GM12878 (cell line): Measurements from ENCODE around the gene SCTR. TPM values are rescaled to one million over a fixed set of nuclear protein-coding genes. Genes with fewer than 3 reads are reported as not detected.

Source experiments
- ATAC-seq: fragments of 200-7000 bp; cut with Tn5 transposase; 3 replicates; pipeline ENCODE4 v1.9.1; 2020; ENCODE audit warnings: mild to moderate bottlenecking, moderate library complexity
- BruUV-seq: library from RNA; stranded (reverse); fragments of 400-500 nt; replicated peaks from 2 replicates; lab custom pipeline; 2021; lab: Mats Ljungman, UMichigan
- CTCF ChIA-PET: fragments of 300-600 bp; sonication (Branson Sonifier 250); formaldehyde crosslinking; extraction: SDS; loops from one replicate; lab custom pipeline; 2021; ENCODE audit warnings: inconsistent platforms; lab: Yijun Ruan, JAX
- POLR2A ChIA-PET: fragments of 350-600 bp; formaldehyde crosslinking; extraction: SDS; loops from one replicate; lab custom pipeline; 2021; ENCODE audit warnings: inconsistent platforms; lab: Charles Lee
- RAD21 ChIA-PET: fragments of 300-600 bp; sonication (Branson Sonifier 250); formaldehyde crosslinking; loops from one replicate; lab custom pipeline; 2023; ENCODE audit warnings: antibody characterized with exemption; ENCODE audit not compliant: unreplicated experiment; lab: Charles Lee
- SMC1A ChIA-PET: fragments of 300-600 bp; sonication (Branson Sonifier 250); formaldehyde crosslinking; loops from one replicate; lab custom pipeline; 2023; ENCODE audit not compliant: unreplicated experiment, uncharacterized antibody; lab: Charles Lee
- DNase-seq: peaks from one replicate; pipeline ENCODE4 v3.0.0-alpha.2; 2011; ENCODE audit warnings: low read depth, low spot score
- FAIRE-seq: peaks from 3 replicates; lab custom pipeline; 2011; peaks lifted over from hg19 to GRCh38; lab: Jason Lieb, UNC
- H2AFZ ChIP-seq: 2 replicates; pipeline ENCODE4 v1.6.0; 2011; ENCODE audit warnings: low read depth, low read length, control low read depth; ENCODE audit not compliant: control insufficient read depth
- H3K27ac ChIP-seq: 2 replicates; pipeline ENCODE4 v1.5.1; 2011; ENCODE audit warnings: control low read depth; ENCODE audit not compliant: control insufficient read depth, insufficient read depth
- H3K27me3 ChIP-seq, 2 experiments: replicated peaks in 1 of 2; 2 replicates each; pipeline versions ENCODE4 v1.6.0 to v1.6.1; 2011; ENCODE audit warnings: low read length in 1 of 2; ENCODE audit not compliant: control insufficient read depth in 2 of 2, insufficient read depth in 2 of 2
- H3K36me3 ChIP-seq, 2 experiments: 2 replicates each; pipeline ENCODE4 v1.5.1; 2011; ENCODE audit warnings: low read length in 1 of 2; ENCODE audit not compliant: control insufficient read depth in 2 of 2, insufficient read depth in 2 of 2
- H3K4me1 ChIP-seq: 2 replicates; pipeline ENCODE4 v1.6.1; 2011; ENCODE audit warnings: mild to moderate bottlenecking, low read length, moderate library complexity, mixed read lengths; ENCODE audit not compliant: control insufficient read depth, insufficient read depth
- H3K4me2 ChIP-seq: 2 replicates; pipeline ENCODE4 v1.6.0; 2011; ENCODE audit warnings: control low read depth; ENCODE audit not compliant: control insufficient read depth, insufficient read depth
- H3K4me3 ChIP-seq: fragments of 200-600 bp; sonication (generic); 2 replicates; pipeline ENCODE4 v1.5.1; 2016
- H3K79me2 ChIP-seq: 2 replicates; pipeline ENCODE4 v1.6.0; 2011; ENCODE audit warnings: low read length; ENCODE audit not compliant: control insufficient read depth, insufficient read depth
- H3K9ac ChIP-seq: 2 replicates; pipeline ENCODE4 v1.8.0; 2011; ENCODE audit warnings: low read length, control low read depth, mixed read lengths; ENCODE audit not compliant: control insufficient read depth, insufficient read depth
- H3K9me3 ChIP-seq: replicated peaks from 3 replicates; pipeline ENCODE4 v1.5.1; 2011; ENCODE audit warnings: mild to moderate bottlenecking, low read length; ENCODE audit not compliant: control insufficient read depth, insufficient read depth
- H4K20me1 ChIP-seq: 2 replicates; pipeline ENCODE4 v1.6.0; 2011; ENCODE audit not compliant: control insufficient read depth, insufficient read depth
- CBX3 ChIP-seq: fragments of 200-600 bp; sonication (generic); IDR thresholded peaks from 2 replicates; pipeline ENCODE4 v1.6.1; 2016; ENCODE audit warnings: low read depth, borderline replicate concordance
- IRF5 ChIP-seq: fragments of 450-650 bp; IDR thresholded peaks from 2 replicates; pipeline ENCODE4 v1.6.1; 2017; ENCODE audit warnings: borderline replicate concordance
- JUND ChIP-seq: IDR thresholded peaks from 2 replicates; pipeline ENCODE4 v1.6.1; 2012; ENCODE audit warnings: low read depth, mild to moderate bottlenecking, low read length, improper control_type of control experiment, moderate library complexity
- MAX ChIP-seq: IDR thresholded peaks from 2 replicates; pipeline ENCODE4 v1.6.1; 2012; ENCODE audit warnings: low read depth, low read length, improper control_type of control experiment
- MTA3 ChIP-seq: IDR thresholded peaks from 2 replicates; pipeline ENCODE4 v1.6.1; 2012; ENCODE audit warnings: low read length, inconsistent platforms, borderline replicate concordance
- NR2F1 ChIP-seq: fragments of 450-650 bp; conservative IDR thresholded peaks from 2 replicates; pipeline ENCODE4 v1.6.1; 2017; ENCODE audit warnings: mild to moderate bottlenecking
- PKNOX1 ChIP-seq: fragments of 450-650 bp; IDR thresholded peaks from 2 replicates; pipeline ENCODE4 v1.6.1; 2016; ENCODE audit warnings: mild to moderate bottlenecking
- RBBP5 ChIP-seq: fragments of 200-600 bp; sonication (generic); conservative IDR thresholded peaks from 2 replicates; pipeline ENCODE4 v1.6.1; 2016
- RFX5 ChIP-seq: IDR thresholded peaks from 2 replicates; pipeline ENCODE4 v1.6.1; 2011; ENCODE audit warnings: low read depth, low read length, improper control_type of control experiment
- SIN3A ChIP-seq: IDR thresholded peaks from 2 replicates; pipeline ENCODE4 v1.6.1; 2012; ENCODE audit warnings: low read depth, low read length, improper control_type of control experiment
- SMC3 ChIP-seq: IDR thresholded peaks from 2 replicates; pipeline ENCODE4 v1.6.1; 2011; ENCODE audit warnings: low read length, improper control_type of control experiment, borderline replicate concordance
- SP1 ChIP-seq: IDR thresholded peaks from one replicate; pipeline ENCODE4 v1.6.1; 2011; ENCODE audit warnings: low read depth, low read length
- SPI1 ChIP-seq: IDR thresholded peaks from 2 replicates; pipeline ENCODE4 v1.6.1; 2011; ENCODE audit warnings: low read depth, mild to moderate bottlenecking, low read length, moderate library complexity, borderline replicate concordance; ENCODE audit not compliant: insufficient read depth
- SREBF1 ChIP-seq: IDR thresholded peaks from 2 replicates; pipeline ENCODE4 v1.6.1; 2012; ENCODE audit warnings: mild to moderate bottlenecking, low read length
- STAT1 ChIP-seq: fragments of 450-650 bp; conservative IDR thresholded peaks from 2 replicates; pipeline ENCODE4 v1.6.1; 2014; ENCODE audit warnings: antibody characterized with exemption, mild to moderate bottlenecking
- SUZ12 ChIP-seq: fragments of 200-600 bp; sonication (generic); IDR thresholded peaks from one replicate; pipeline ENCODE4 v1.6.1; 2018; ENCODE audit warnings: antibody characterized with exemption, mild to moderate bottlenecking; ENCODE audit not compliant: unreplicated experiment
- TCF7 ChIP-seq: IDR thresholded peaks from 2 replicates; pipeline ENCODE4 v1.6.1; 2014; ENCODE audit warnings: antibody characterized with exemption, borderline replicate concordance
- USF2 ChIP-seq: IDR thresholded peaks from 2 replicates; pipeline ENCODE4 v1.6.1; 2011; ENCODE audit warnings: low read depth, low read length, improper control_type of control experiment, borderline replicate concordance
- ZBTB40 ChIP-seq: fragments of 450-650 bp; IDR thresholded peaks from 2 replicates; pipeline ENCODE4 v1.6.1; 2016; ENCODE audit warnings: mild to moderate bottlenecking, moderate library complexity, borderline replicate concordance
- WGBS: methylation state at CpG from one replicate; pipeline ENCODE4 v1.1.6; 2016; ENCODE audit warnings: low lambda C conversion rate; ENCODE audit not compliant: insufficient replicate concordance, insufficient coverage; ENCODE audit errors: missing lambda C conversion rate; 5-methylcytosine and 5-hydroxymethylcytosine counted together
- in situ Hi-C: fragments of 300-500 bp; cut with MboI; formaldehyde crosslinking; loops from 9 replicates; pipeline ENCODE4 v1.14.3; 2018; ENCODE audit warnings: mixed read lengths
- intact Hi-C: fragments of 100-400 bp; cut with micrococcal nuclease; formaldehyde crosslinking; loops from one replicate; pipeline ENCODE4 v1.14.2; 2022; ENCODE audit not compliant: unreplicated experiment
- polyA plus RNA-seq, 11 experiments: library from polyadenylated mRNA; depleted of rRNA in 4 of 11; unstranded in 6 of 11; stranded (reverse) in 5 of 11; fragments of >200 nt; fragmentation: Nextera tagmentation in 4 of 11; fragmentation: Illumina TruSeq in 1 of 11; extraction: Ambion mirVana in 4 of 11; extraction: Trizol in 1 of 11; gene quantifications; 1 replicate in 1 of 11; 2 replicates in 10 of 11; pipeline versions ENCODE4 v1.2.1 to v1.2.3, GENCODE V29; 2011 to 2016; ENCODE audit warnings: inconsistent platforms in 2 of 11, missing spikeins in 2 of 11, low read depth in 1 of 11
- total RNA-seq, 4 experiments: library from RNA; depleted of rRNA in 3 of 4; stranded (reverse); fragments of >200 nt in 3 of 4; fragmentation: Illumina TruSeq in 1 of 4; extraction: Trizol in 1 of 4; gene quantifications; 2 replicates each; pipeline versions ENCODE4 v1.2.1 to v1.2.3, GENCODE V29; 2013 to 2021

Gene SCTR
- total and polyA plus RNA-seq, 10 of the 15 experiments (the other 5 are each of a cell fraction or from before 2014, with no cell fraction given), result 0.26 TPM; not detected in 9

GRCh38 chr2:119523383-119523951 lies 816 bp downstream of the SCTR start:
- CTCF ChIA-PET, result no interaction called here
- DNase-seq (no peak), ATAC-seq (no peak), FAIRE-seq (no peak)
- intact Hi-C loops, result no loop called here
- H3K4me1 ChIP-seq, result no peaks in the 10 kb centered on the region; the same call in 1 of the 2 replicates
- no peak overlapping the region for H3K4me2 ChIP-seq
- H3K9ac ChIP-seq, result no peak overlapping the region
- no peak overlapping the region for H2AFZ ChIP-seq
- peaks cover 3 to 7% of the 10 kb centered on the region in 2 experiments; a peak in 2 of 4 replicates for H3K27me3 ChIP-seq
- H4K20me1 ChIP-seq, result no peaks in the 10 kb centered on the region
- in situ Hi-C loops, result no loop called here
- SMC1A ChIA-PET, result no interaction called here
- H3K27ac ChIP-seq, result no peak overlapping the region
- H3K4me3 ChIP-seq, result no peak overlapping the region
- POLR2A ChIA-PET, result no interaction called here
- BruUV-seq, result no TSS peak
- RAD21 ChIA-PET, result no interaction called here
- 22% methylated on average over 10 of the region's 21 CpGs for WGBS
- no peaks in the 10 kb centered on the region for H3K9me3 ChIP-seq
- H3K36me3 ChIP-seq, result no peaks in the 10 kb centered on the region
- no peaks in the 10 kb centered on the region for H3K79me2 ChIP-seq
- TF ChIP-seq STAT1 (no peak), PKNOX1 (no peak), SIN3A (no peak), ZBTB40 (no peak), MTA3 (no peak), TCF7 (no peak), IRF5 (no peak), SMC3 (no peak), MAX (no peak), SUZ12 (no peak), SREBF1 (no peak), RBBP5 (no peak), SPI1 (no peak), CBX3 (no peak), SP1 (no peak), USF2 (no peak), NR2F1 (no peak), JUND (no peak), RFX5 (no peak)
